Neuron (in vitro differentiated cells): ENCODE data around the gene PCSK5.

Source experiments
- H2AFZ ChIP-seq: one replicate; pipeline ENCODE4 v1.6.1; 2013; ENCODE audit warnings: low read depth, mild to moderate bottlenecking, inconsistent platforms, low read length, moderate library complexity
- H3K27me3 ChIP-seq: one replicate; pipeline ENCODE4 v1.6.1; 2013; ENCODE audit warnings: low read length; ENCODE audit not compliant: insufficient read depth
- H3K36me3 ChIP-seq: one replicate; pipeline ENCODE4 v1.6.1; 2013; ENCODE audit warnings: low read length; ENCODE audit not compliant: insufficient read depth
- H3K4me1 ChIP-seq: one replicate; pipeline ENCODE4 v1.6.1; 2013; ENCODE audit warnings: low read length; ENCODE audit not compliant: insufficient read depth
- H3K4me3 ChIP-seq: 2 replicates; pipeline ENCODE4 v1.5.1; 2013; ENCODE audit warnings: mild to moderate bottlenecking, low read length, moderate library complexity
- H3K9me3 ChIP-seq: one replicate; pipeline ENCODE4 v1.6.1; 2013; ENCODE audit warnings: low read length

PCSK5 gene

DNA sequence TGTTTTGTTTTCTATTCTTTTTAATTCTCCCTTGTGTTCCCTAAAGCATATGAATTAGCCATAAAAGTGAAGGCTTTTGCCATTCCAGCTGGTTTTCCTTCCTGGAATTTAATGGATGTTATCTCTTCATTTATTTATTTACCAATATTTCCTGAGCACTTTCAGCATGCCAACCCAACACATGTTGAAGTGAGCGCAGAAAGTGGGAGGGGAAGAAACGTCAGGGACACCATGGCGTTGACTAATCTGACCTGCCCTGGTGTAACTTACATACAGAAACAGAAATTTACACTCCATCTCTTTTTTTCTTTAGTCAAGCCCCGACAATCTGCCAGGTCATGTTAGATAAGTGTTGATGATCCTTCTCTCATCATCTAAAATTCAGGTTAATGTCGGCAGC, 247.5 kb downstream of the PCSK5 start:
- H3K9me3 ChIP-seq: no peaks in the 10 kb centered on the region

GRCh38 chr9:76138360-76138759, 247.9 kb downstream of the PCSK5 start:
- H2AFZ ChIP-seq: no peak overlapping the region
- no peak overlapping the region for H3K4me3 ChIP-seq
- no peaks in the 10 kb centered on the region for H3K9me3 ChIP-seq
- no peaks in the 10 kb centered on the region for H3K27me3 ChIP-seq
- H3K4me1 ChIP-seq: no peaks in the 10 kb centered on the region
- H3K36me3 ChIP-seq: no peaks in the 10 kb centered on the region

More for the DNA sequence above, 247.5 kb downstream of the PCSK5 start:
- H2AFZ ChIP-seq: no peak overlapping the region
- H3K4me1 ChIP-seq: no peaks in the 10 kb centered on the region
- H3K27me3 ChIP-seq: no peaks in the 10 kb centered on the region
- no peak overlapping the region for H3K4me3 ChIP-seq
- no peaks in the 10 kb centered on the region for H3K36me3 ChIP-seq

DNA sequence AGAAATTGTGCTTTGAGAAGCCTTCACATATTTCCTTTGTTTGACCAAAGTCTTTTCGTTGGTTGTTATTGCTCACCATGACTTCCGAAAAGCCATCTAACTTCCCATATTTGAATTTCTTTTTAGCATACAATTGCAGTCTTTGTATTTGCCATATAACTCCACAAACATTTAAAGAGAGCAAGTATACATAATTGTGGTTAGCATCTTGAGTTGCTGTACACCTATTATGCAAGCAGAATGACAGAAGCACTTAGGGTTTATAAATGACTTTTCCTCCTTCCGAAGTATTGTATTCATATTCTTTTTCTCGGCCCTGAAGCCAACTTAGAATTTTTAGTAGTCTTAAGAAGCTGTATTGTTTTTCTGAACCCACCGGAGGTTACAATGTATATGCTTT, 253.4 kb downstream of the PCSK5 start:
- H3K4me3 ChIP-seq: no peak overlapping the region
- H2AFZ ChIP-seq: no peak overlapping the region
- H3K27me3 ChIP-seq: no peaks in the 10 kb centered on the region
- H3K36me3 ChIP-seq: no peaks in the 10 kb centered on the region
- H3K9me3 ChIP-seq: no peaks in the 10 kb centered on the region
- H3K4me1 ChIP-seq: peaks cover 6% of the 10 kb centered on the region

- no peak overlapping the region for H2AFZ ChIP-seq
- H3K27me3 ChIP-seq: no peaks in the 10 kb centered on the region
- H3K9me3 ChIP-seq: no peaks in the 10 kb centered on the region
- H3K4me1 ChIP-seq: peaks cover 6% of the 10 kb centered on the region
- H3K36me3 ChIP-seq: no peaks in the 10 kb centered on the region
- no peak overlapping the region for H3K4me3 ChIP-seq
Measured at GRCh38 chr9:76150013-76150412, 259.5 kb downstream of the PCSK5 start.

DNA sequence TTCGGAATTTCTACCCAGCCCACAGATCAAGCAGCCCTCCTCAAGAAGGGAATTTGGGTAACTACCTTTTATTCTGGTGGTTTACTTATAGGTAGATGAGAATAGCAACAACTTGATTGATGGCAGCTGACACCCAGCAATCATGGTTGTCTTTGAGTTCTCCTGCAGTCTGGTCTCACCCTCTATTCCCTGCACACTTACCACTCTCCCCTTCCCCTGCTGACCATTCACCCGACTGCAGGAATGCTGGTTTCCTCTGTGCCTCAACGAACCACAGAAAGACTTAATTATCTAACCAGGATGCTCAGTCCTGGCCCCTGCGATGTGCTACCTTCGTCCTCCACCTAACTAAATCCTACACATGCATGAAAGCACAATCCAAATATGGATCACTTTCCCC, 260.8 kb downstream of the PCSK5 start:
- no peaks in the 10 kb centered on the region for H3K9me3 ChIP-seq
- no peak overlapping the region for H3K4me3 ChIP-seq
- H3K27me3 ChIP-seq: no peaks in the 10 kb centered on the region
- H3K36me3 ChIP-seq: no peaks in the 10 kb centered on the region
- no peak overlapping the region for H2AFZ ChIP-seq
- H3K4me1 ChIP-seq: peaks cover 6% of the 10 kb centered on the region

GRCh38 chr9:76153339-76153738, 262.9 kb downstream of the PCSK5 start:
- no peaks in the 10 kb centered on the region for H3K27me3 ChIP-seq
- H3K4me1 ChIP-seq: no peaks in the 10 kb centered on the region
- no peaks in the 10 kb centered on the region for H3K36me3 ChIP-seq
- H3K9me3 ChIP-seq: no peaks in the 10 kb centered on the region
- no peak overlapping the region for H3K4me3 ChIP-seq
- no peak overlapping the region for H2AFZ ChIP-seq

- Histone ChIP-seq H3K4me3 (no peak overlapping the region), H3K27me3 (no peaks in the 10 kb centered on the region), H3K36me3 (no peaks in the 10 kb centered on the region), H2AFZ (no peak overlapping the region), H3K4me1 (no peaks in the 10 kb centered on the region), H3K9me3 (no peaks in the 10 kb centered on the region)
Measured at GRCh38 chr9:76153902-76154629, 263.6 kb downstream of the PCSK5 start.

DNA sequence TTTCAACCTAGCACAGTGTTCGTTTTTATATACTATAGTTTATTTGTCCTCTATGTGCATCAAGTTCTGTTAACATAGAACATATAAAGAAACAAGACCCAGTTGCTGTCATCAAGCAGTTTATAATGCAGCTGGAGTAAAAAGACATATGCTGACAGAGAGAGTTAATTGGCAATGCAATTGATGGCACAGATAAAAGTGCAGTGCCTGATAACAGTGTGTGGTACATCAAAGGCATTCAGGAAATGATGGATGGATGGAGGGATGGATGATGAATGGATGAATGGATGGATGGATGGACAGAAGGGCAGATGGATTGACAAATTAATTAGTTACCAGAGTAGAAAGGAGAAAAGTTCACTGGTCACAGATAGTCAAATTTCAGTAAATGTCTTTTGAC, 264.9 kb downstream of the PCSK5 start:
- Histone ChIP-seq H3K4me1 (no peaks in the 10 kb centered on the region), H3K9me3 (no peaks in the 10 kb centered on the region), H2AFZ (no peak overlapping the region), H3K36me3 (no peaks in the 10 kb centered on the region), H3K27me3 (no peaks in the 10 kb centered on the region), H3K4me3 (no peak overlapping the region)

GRCh38 chr9:76158713-76159112, 268.2 kb downstream of the PCSK5 start:
- Histone ChIP-seq H3K4me3 (no peak overlapping the region), H3K27me3 (no peaks in the 10 kb centered on the region), H2AFZ (no peak overlapping the region), H3K36me3 (no peaks in the 10 kb centered on the region), H3K4me1 (no peaks in the 10 kb centered on the region), H3K9me3 (no peaks in the 10 kb centered on the region)

DNA sequence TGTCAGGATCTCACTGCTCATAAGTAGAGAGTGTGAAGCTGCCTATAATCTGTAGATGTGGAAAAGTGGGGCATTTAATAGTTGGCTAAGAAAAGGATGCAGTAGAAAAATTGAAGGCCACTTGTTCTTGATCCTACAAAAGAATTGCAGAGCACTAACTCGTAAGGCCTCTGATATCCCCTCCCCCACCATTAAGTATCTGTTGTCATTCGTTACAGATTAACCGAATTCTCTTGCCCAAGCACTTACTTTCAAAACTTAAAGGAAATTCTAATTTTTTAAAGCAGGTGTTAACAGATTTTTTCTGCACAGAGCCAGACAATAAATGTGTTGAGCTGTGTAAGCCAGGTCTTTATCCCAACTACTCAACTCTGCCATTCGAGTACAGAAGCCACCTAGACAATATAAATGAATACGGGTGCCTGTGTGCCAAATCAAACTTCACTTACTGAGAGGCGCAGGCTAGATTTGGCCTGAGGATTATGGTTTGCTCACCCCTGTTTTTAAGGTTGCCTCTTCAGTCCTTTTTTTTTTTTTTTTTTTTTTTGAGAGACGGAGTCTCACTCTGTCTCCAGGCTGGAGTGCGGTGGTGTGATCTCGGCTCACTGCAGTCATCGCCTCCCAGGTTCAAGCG, 268.9 kb downstream of the PCSK5 start:
- no peaks in the 10 kb centered on the region for H3K27me3 ChIP-seq
- no peak overlapping the region for H3K4me3 ChIP-seq
- no peaks in the 10 kb centered on the region for H3K36me3 ChIP-seq
- no peak overlapping the region for H2AFZ ChIP-seq
- no peaks in the 10 kb centered on the region for H3K9me3 ChIP-seq
- H3K4me1 ChIP-seq: no peaks in the 10 kb centered on the region

DNA sequence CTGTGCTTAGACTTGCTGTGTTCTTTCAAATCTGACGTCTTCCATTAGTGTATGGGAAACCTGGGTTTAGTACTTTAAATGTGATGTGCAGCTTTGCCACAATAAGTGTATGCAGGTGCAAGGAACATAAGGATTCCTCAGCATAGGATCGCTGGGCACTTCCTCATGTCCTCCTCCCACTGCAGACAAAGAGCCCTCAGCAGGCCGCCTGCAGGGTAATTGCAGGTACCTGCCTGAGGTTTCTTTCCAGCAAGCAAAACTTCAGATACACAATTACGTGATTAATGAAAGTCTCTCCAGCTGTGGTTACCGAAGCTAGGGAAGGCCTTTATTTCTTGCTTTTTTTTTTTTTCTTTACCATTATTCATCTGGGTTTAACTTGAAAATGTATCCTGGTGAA, 270.6 kb downstream of the PCSK5 start:
- Histone ChIP-seq H3K36me3 (no peaks in the 10 kb centered on the region), H2AFZ (no peak overlapping the region), H3K27me3 (no peaks in the 10 kb centered on the region), H3K9me3 (no peaks in the 10 kb centered on the region), H3K4me3 (no peak overlapping the region), H3K4me1 (no peaks in the 10 kb centered on the region)

- Histone ChIP-seq H2AFZ (no peak overlapping the region), H3K4me1 (no peaks in the 10 kb centered on the region), H3K27me3 (no peaks in the 10 kb centered on the region), H3K4me3 (no peak overlapping the region), H3K36me3 (no peaks in the 10 kb centered on the region), H3K9me3 (no peaks in the 10 kb centered on the region)
Measured at GRCh38 chr9:76161541-76161940, 271.1 kb downstream of the PCSK5 start.

GRCh38 chr9:76162086-76162730, 271.7 kb downstream of the PCSK5 start:
- Histone ChIP-seq H3K4me1 (no peaks in the 10 kb centered on the region), H3K9me3 (no peaks in the 10 kb centered on the region), H3K27me3 (no peaks in the 10 kb centered on the region), H3K4me3 (no peak overlapping the region), H3K36me3 (no peaks in the 10 kb centered on the region), H2AFZ (no peak overlapping the region)
